ENCODE measurements around the gene CHST9. TPM values are rescaled to one million over a fixed set of nuclear protein-coding genes. Genes with fewer than 3 reads are reported as not detected.

CHST9 gene
- total and polyA plus RNA-seq, 9 of the 15 experiments (the other 6 are each of a cell fraction or from before 2014, with no cell fraction given) = not detected

GRCh38 chr18:27007880-27008279 is 177.2 kb downstream of the CHST9 start (continued):
- TF ChIP-seq FOXM1 (IDR thresholded peaks at IDR 0.05; ENCODE audit: low read depth) = no peak
- no peak for TF ChIP-seq FOXM1 (CRISPR knock-in tag; IDR thresholded peaks at IDR 0.05; ENCODE audit: low read depth)
- TF ChIP-seq GTF2F1 (IDR thresholded peaks at IDR 0.05; ENCODE audit: low read depth, low read length) = no peak
- no peak for TF ChIP-seq ZNF217 (CRISPR knock-in tag; IDR thresholded peaks at IDR 0.05)
- TF ChIP-seq IRF2 (CRISPR knock-in tag; IDR thresholded peaks at IDR 0.05) = no peak
- no peak for TF ChIP-seq CCAR2 (IDR thresholded peaks at IDR 0.05; ENCODE audit: low read depth, low read length)
- TF ChIP-seq, protein P1, sequence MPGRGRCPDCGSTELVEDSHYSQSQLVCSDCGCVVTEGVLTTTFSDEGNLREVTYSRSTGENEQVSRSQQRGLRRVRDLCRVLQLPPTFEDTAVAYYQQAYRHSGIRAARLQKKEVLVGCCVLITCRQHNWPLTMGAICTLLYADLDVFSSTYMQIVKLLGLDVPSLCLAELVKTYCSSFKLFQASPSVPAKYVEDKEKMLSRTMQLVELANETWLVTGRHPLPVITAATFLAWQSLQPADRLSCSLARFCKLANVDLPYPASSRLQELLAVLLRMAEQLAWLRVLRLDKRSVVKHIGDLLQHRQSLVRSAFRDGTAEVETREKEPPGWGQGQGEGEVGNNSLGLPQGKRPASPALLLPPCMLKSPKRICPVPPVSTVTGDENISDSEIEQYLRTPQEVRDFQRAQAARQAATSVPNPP (IDR thresholded peaks at IDR 0.05; ENCODE audit: borderline replicate concordance, insufficient read depth, insufficient read length) = no peak

DNA sequence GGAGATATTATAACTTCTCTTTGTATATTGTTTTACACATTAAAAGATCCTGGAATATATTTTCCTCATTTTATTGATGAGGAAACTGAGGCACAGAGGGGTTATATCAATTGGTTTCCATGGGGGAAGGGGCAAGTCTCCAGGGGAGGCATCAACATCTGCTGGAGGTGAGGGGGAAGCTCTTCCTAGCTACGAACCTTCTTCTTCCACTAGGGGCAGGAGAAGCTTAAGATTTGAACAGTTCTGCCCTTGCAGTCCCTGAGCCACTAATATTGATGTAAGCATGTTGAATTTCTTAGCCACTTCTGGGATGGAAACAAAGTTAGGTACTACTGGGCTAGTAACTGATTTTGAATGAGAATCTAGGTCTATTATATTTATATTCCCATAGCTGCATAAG is 179.5 kb downstream of the CHST9 start:
- Histone ChIP-seq H3K9me1 (ENCODE audit: control insufficient read depth, insufficient read depth, low read length) (no peaks in the 10 kb centered on the region), H3K9me3 (replicated peaks; ENCODE audit: control insufficient read depth, insufficient read depth, low read depth, low read length) (no peaks in the 10 kb centered on the region), H2AFZ (ENCODE audit: low read depth, low read length) (no peak overlapping the region), H3K36me3 (ENCODE audit: control insufficient read depth, insufficient read depth, low read length) (no peaks in the 10 kb centered on the region), H3K27me3 (ENCODE audit: control insufficient read depth in 2 of 2, insufficient read depth in 2 of 2, low read length in 2 of 2) (no peaks in the 10 kb centered on the region), H3K79me2 (ENCODE audit: control insufficient read depth, insufficient read depth, low read length) (no peaks in the 10 kb centered on the region), H3K9ac (ENCODE audit: insufficient read depth in 1 of 2, low read depth in 2 of 2, low read length in 2 of 2) (no peak overlapping the region), H3K4me1 (replicated peaks in 1 of 2; ENCODE audit: control insufficient read depth in 2 of 2, insufficient read depth in 2 of 2, low read length in 2 of 2) (no peaks in the 10 kb centered on the region), H3K4me3 (no peak overlapping the region), H3K4me2 (ENCODE audit: insufficient read depth, low read length) (no peak overlapping the region), H4K20me1 (replicated peaks; ENCODE audit: control insufficient read depth, insufficient read depth, low read length) (no peaks in the 10 kb centered on the region), H3K27ac (ENCODE audit: extremely low read depth, low read depth, low read length) (no peak overlapping the region)
- in situ Hi-C loops (cut with MboI) = no loop called here
- TF ChIP-seq POLR2AphosphoS5 (IDR thresholded peaks at IDR 0.05; ENCODE audit: control insufficient read depth, insufficient read depth, low read depth, low read length) = no peak
- TF ChIP-seq, protein P2, sequence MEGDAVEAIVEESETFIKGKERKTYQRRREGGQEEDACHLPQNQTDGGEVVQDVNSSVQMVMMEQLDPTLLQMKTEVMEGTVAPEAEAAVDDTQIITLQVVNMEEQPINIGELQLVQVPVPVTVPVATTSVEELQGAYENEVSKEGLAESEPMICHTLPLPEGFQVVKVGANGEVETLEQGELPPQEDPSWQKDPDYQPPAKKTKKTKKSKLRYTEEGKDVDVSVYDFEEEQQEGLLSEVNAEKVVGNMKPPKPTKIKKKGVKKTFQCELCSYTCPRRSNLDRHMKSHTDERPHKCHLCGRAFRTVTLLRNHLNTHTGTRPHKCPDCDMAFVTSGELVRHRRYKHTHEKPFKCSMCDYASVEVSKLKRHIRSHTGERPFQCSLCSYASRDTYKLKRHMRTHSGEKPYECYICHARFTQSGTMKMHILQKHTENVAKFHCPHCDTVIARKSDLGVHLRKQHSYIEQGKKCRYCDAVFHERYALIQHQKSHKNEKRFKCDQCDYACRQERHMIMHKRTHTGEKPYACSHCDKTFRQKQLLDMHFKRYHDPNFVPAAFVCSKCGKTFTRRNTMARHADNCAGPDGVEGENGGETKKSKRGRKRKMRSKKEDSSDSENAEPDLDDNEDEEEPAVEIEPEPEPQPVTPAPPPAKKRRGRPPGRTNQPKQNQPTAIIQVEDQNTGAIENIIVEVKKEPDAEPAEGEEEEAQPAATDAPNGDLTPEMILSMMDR (IDR thresholded peaks at IDR 0.05 in 2 of 3, conservative IDR thresholded peaks at IDR 0.05 in 1 of 3; ENCODE audit: insufficient read depth in 2 of 3, low read depth in 1 of 3, low read length in 3 of 3) = 0 out of 6 replicates have a peak, but pooled peaks of 2 of the 3 experiments have one; percentile 5 to 26
- ATAC-seq (no peak), FAIRE-seq (no peak), DNase-seq (ENCODE audit: extremely low read depth in 1 of 4, low spot score in 3 of 4) (peak in 1 of 4 experiments; percentile 16)
- BruUV-seq (replicated peaks) = no TSS peak
- ChIA-PET CTCF (ENCODE audit: low intra/inter-chr PET ratio) (no interaction called here), POLR2A (no interaction called here)
- intact Hi-C loops (cut with micrococcal nuclease) = no loop called here
- WGBS (ENCODE audit: insufficient coverage, low coverage, missing lambda C conversion rate) = 0% methylated on average over 1 of the region's 1 CpG
